ENCODE results near the gene HS6ST2.
A peak's percentile ranks its signal among the peaks of the same experiment; 100 is the strongest.
"Not testable (repeated sequence)": the region's sequence is repeated elsewhere in the genome, so short reads cannot be mapped to it uniquely, and the experiment has no call there.

HS6ST2 gene

GRCh38 chrX:132900633-132901293, 57.7 kb downstream of the HS6ST2 start:
- TF ChIP-seq CTCF (conservative IDR thresholded peaks at IDR 0.05) = no peak
- no peak overlapping the region for H3K27ac ChIP-seq

- no peak for TF ChIP-seq CTCF (conservative IDR thresholded peaks at IDR 0.05)
Measured at GRCh38 chrX:132887569-132887968, 70.9 kb downstream of the HS6ST2 start.

GRCh38 chrX:132883358-132883915, 75.0 kb downstream of the HS6ST2 start:
- H3K27ac ChIP-seq = no peak overlapping the region
- no peak for TF ChIP-seq CTCF (conservative IDR thresholded peaks at IDR 0.05)

More at GRCh38 chrX:132887569-132887968, 70.9 kb downstream of the HS6ST2 start:
- H3K27ac ChIP-seq = no peak overlapping the region

GRCh38 chrX:132880753-132881152, 77.7 kb downstream of the HS6ST2 start:
- H3K27ac ChIP-seq = not testable (repeated sequence)

GRCh38 chrX:132877954-132878536, 80.4 kb downstream of the HS6ST2 start:
- no peak for TF ChIP-seq CTCF (conservative IDR thresholded peaks at IDR 0.05)
- peak overlapping the region; percentile 51; the same call in 1 of the 2 replicates for H3K27ac ChIP-seq

GRCh38 chrX:132876523-132877338, 81.7 kb downstream of the HS6ST2 start:
- peak overlapping the region; percentile 51 for H3K27ac ChIP-seq
- no peak for TF ChIP-seq CTCF (conservative IDR thresholded peaks at IDR 0.05)

GRCh38 chrX:132875650-132876522, 82.5 kb downstream of the HS6ST2 start:
- no peak for TF ChIP-seq CTCF (conservative IDR thresholded peaks at IDR 0.05)
- peak overlapping the region; percentile 51 for H3K27ac ChIP-seq
